Small intestine (tissue), 7 donors: Measurements from ENCODE around the gene NFATC1. TPM values are rescaled to one million over a fixed set of nuclear protein-coding genes. Genes with fewer than 3 reads are reported as not detected.
A peak's percentile ranks its signal among the peaks of the same experiment; 100 is the strongest.

Experiments
- DNase-seq, 2 donors: peaks; one replicate each; pipeline versions ENCODE4 v3.0.0 to v3.0.0-alpha.2; 2013
- FAIRE-seq: peaks from 2 replicates; lab custom pipeline; 2012; peaks lifted over from hg19 to GRCh38; lab: Jason Lieb, UNC
- H3K27ac ChIP-seq, 3 donors: one replicate each; pipeline ENCODE4 v1.5.1; 2013; ENCODE audit warnings: low read length in 2 of 3, mild to moderate bottlenecking in 2 of 3, control low read depth in 1 of 3, inconsistent platforms in 1 of 3, low read depth in 1 of 3, moderate library complexity in 1 of 3
- H3K27me3 ChIP-seq, 3 donors: one replicate each; pipeline ENCODE4 v1.6.1; 2013; ENCODE audit warnings: low read length in 3 of 3, inconsistent platforms in 1 of 3; ENCODE audit not compliant: control insufficient read depth in 3 of 3, insufficient read depth in 3 of 3
- H3K36me3 ChIP-seq, 3 donors: one replicate each; pipeline ENCODE4 v1.6.1; 2013; ENCODE audit warnings: low read length in 3 of 3, inconsistent platforms in 1 of 3, low read depth in 1 of 3, mild to moderate bottlenecking in 1 of 3, moderate library complexity in 1 of 3; ENCODE audit not compliant: control insufficient read depth in 3 of 3, insufficient read depth in 2 of 3
- H3K4me1 ChIP-seq, 3 donors: one replicate each; pipeline ENCODE4 v1.6.1; 2013; ENCODE audit warnings: low read length in 2 of 3, inconsistent platforms in 1 of 3, low read depth in 1 of 3, mild to moderate bottlenecking in 1 of 3, moderate library complexity in 1 of 3; ENCODE audit not compliant: control insufficient read depth in 3 of 3, insufficient read depth in 2 of 3
- H3K4me3 ChIP-seq, 3 donors: one replicate each; pipeline ENCODE4 v1.5.1; 2013; ENCODE audit warnings: low read length in 3 of 3, control low read depth in 1 of 3, inconsistent platforms in 1 of 3, low read depth in 1 of 3, mild to moderate bottlenecking in 1 of 3, moderate library complexity in 1 of 3
- H3K9me3 ChIP-seq, 2 donors: one replicate each; pipeline ENCODE4 v1.6.1; 2013; ENCODE audit warnings: low read depth in 1 of 2, low read length in 1 of 2; ENCODE audit not compliant: control insufficient read depth in 2 of 2, insufficient read depth in 1 of 2
- WGBS, 3 donors: extraction: QIAGEN DNeasy Blood & Tissue Kit; methylation state at CpG; one replicate each; pipeline ENCODE4 v1.1.7; 2013; 5-methylcytosine and 5-hydroxymethylcytosine counted together
- polyA plus RNA-seq, 4 donors: library from polyadenylated mRNA; stranded (reverse) in 3 of 4; unstranded in 1 of 4; fragments of 200-250 nt in 3 of 4; fragments of 120-200 nt in 1 of 4; gene quantifications; one replicate each; pipeline versions ENCODE4 v1.2.1 to v1.2.3, GENCODE V29; 2013
- donor health status: healthy with polysubstance abuse.
- donor health status: control.
- donor health status: control.
- donor health status: Bipolar disorder and iron deficiency.
- donor health status: healthy.

Gene NFATC1
- polyA plus RNA-seq, 4 donors = 0.67 to 5.9 (median 2.2) TPM

DNA sequence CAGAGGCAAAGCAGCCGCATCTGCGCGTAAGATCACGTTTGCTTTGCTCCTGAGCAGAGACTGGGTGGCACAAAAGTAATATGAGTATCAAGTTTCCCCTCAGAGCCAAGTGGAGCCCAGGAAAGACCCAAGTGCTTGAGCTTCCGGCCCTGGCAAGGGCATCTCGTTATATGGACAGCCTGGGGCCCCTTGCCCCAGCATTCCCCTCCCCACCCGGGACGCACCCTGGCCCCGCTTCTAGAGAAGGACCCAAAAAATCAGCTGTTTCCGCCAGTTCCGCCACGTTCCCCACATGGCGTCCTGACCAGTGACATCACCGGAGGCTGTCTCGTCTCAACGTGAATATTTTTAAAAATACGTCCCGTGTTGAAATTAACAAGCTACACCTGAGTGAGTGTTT, 135.1 kb downstream of the NFATC1 start:
- no peak overlapping the region for H3K4me3 ChIP-seq
- 90 to 95% (median 91%) methylated on average over 18 of the region's 18 CpGs for WGBS, 3 donors
- H3K36me3 ChIP-seq = peaks cover 0 to 2% (median 0%) of the 10 kb centered on the region in 3 donors
- H3K4me1 ChIP-seq = no peaks in the 10 kb centered on the region
- no peaks in the 10 kb centered on the region for H3K9me3 ChIP-seq
- no peak overlapping the region for H3K27ac ChIP-seq
- H3K27me3 ChIP-seq = peaks cover 0 to 35% (median 0%) of the 10 kb centered on the region in 3 donors
- no peak for FAIRE-seq
- no peak for DNase-seq

GRCh38 chr18:79531386-79531785, 135.7 kb downstream of the NFATC1 start:
- DNase-seq = no peak

GRCh38 chr18:79531926-79532312, 136.2 kb downstream of the NFATC1 start:
- H3K9me3 ChIP-seq = no peaks in the 10 kb centered on the region
- H3K4me3 ChIP-seq = no peak overlapping the region
- H3K27ac ChIP-seq = no peak overlapping the region
- 40 to 62% (median 52%) methylated on average over 8 to 18 of the region's 18 CpGs for WGBS, 3 donors
- H3K27me3 ChIP-seq = peaks cover 0 to 35% (median 0%) of the 10 kb centered on the region in 3 donors
- H3K36me3 ChIP-seq = peaks cover 0 to 2% (median 0%) of the 10 kb centered on the region in 3 donors
- FAIRE-seq (no peak), DNase-seq (no peak)
- no peaks in the 10 kb centered on the region for H3K4me1 ChIP-seq

More at GRCh38 chr18:79531386-79531785, 135.7 kb downstream of the NFATC1 start:
- Histone ChIP-seq H3K9me3 (no peaks in the 10 kb centered on the region), H3K27ac (no peak overlapping the region), H3K4me1 (no peaks in the 10 kb centered on the region), H3K36me3 (peaks cover 0 to 2% (median 0%) of the 10 kb centered on the region in 3 donors), H3K27me3 (peaks cover 0 to 35% (median 0%) of the 10 kb centered on the region in 3 donors), H3K4me3 (no peak overlapping the region)
- 69 to 82% (median 80%) methylated on average over 20 of the region's 20 CpGs for WGBS, 3 donors
- no peak for FAIRE-seq

DNA sequence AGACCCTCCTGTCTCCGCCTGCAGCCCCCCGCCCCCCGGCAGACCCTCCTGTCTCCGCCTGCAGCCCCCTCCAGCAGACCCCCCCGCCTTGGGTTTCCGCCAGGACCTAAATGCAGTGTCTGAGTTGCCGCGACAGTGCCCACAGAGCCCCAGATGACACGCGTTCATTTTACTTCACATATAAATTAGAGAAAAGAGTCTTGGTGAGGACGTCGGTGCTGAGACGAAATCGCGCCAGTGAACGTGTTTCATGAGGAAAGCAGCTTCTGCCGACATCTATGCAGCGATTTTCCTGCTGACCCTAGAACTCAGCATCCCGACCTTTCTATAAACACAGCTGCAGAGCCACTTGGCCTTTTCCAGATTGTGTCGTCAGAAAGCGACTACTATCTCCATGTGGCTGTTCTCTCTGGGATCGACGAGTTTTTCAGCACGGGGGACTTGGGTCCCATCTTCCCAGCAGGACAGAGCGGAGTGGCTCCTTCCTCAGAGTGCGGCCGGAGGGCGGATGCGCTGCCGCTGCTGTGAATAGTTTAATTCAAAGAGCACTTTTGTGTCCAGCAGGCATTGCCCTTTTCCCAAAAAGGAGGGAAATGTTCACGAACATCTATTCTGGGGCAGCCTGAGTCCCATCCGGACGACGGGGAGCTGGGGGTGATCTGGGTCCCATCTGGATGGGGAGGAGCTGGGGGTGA, 136.7 kb downstream of the NFATC1 start:
- Histone ChIP-seq H3K9me3 (no peaks in the 10 kb centered on the region), H3K36me3 (peaks cover 0 to 2% (median 0%) of the 10 kb centered on the region in 3 donors), H3K27ac (no peak overlapping the region), H3K4me1 (no peaks in the 10 kb centered on the region), H3K27me3 (peaks cover 0 to 35% (median 0%) of the 10 kb centered on the region in 3 donors), H3K4me3 (no peak overlapping the region)
- WGBS, 3 donors = 37 to 55% (median 52%) methylated on average over 32 to 34 of the region's 34 CpGs
- DNase-seq (peak in 1 of 2 donors; percentile 15), FAIRE-seq (no peak)

- no peak overlapping the region for H3K27ac ChIP-seq
- DNase-seq (no peak), FAIRE-seq (no peak)
- 87 to 89% (median 88%) methylated on average over 13 of the region's 13 CpGs for WGBS, 3 donors
- no peaks in the 10 kb centered on the region for H3K36me3 ChIP-seq
- H3K9me3 ChIP-seq = peaks cover 0 to 3% of the 10 kb centered on the region in 2 donors
- no peak overlapping the region for H3K4me3 ChIP-seq
- H3K4me1 ChIP-seq = no peaks in the 10 kb centered on the region
- H3K27me3 ChIP-seq = peaks cover 0 to 35% (median 0%) of the 10 kb centered on the region in 3 donors
Measured at GRCh38 chr18:79533146-79533545, 137.4 kb downstream of the NFATC1 start.

GRCh38 chr18:79533591-79533990, 137.9 kb downstream of the NFATC1 start:
- H3K9me3 ChIP-seq = peaks cover 0 to 3% of the 10 kb centered on the region in 2 donors
- no peak overlapping the region for H3K4me3 ChIP-seq
- H3K27ac ChIP-seq = no peak overlapping the region
- no peaks in the 10 kb centered on the region for H3K4me1 ChIP-seq
- no peaks in the 10 kb centered on the region for H3K36me3 ChIP-seq
- H3K27me3 ChIP-seq = peaks cover 0 to 35% (median 0%) of the 10 kb centered on the region in 3 donors
- DNase-seq (no peak), FAIRE-seq (no peak)
- WGBS, 3 donors = 84 to 92% (median 86%) methylated on average over 9 of the region's 9 CpGs

DNA sequence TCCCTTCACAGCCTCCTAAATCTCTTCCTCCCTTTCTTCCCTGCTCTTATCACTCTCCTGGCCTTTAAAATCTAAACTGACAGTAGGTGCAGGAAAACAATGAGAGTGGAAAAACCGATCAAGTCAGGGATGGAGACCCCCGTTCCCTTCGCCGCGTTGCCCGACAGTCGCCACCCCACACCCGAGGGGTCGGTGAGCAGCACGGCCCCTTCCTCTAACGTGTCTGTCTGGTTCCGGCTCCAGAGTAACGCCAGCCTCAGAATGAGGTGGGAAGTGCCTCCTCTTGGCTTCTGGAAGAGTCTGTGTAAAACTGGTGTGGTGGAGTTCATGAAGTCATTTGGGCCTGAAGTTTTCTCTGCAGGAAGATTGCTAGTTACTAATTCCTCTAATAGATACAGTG, 138.6 kb downstream of the NFATC1 start:
- FAIRE-seq (no peak), DNase-seq (no peak)
- no peaks in the 10 kb centered on the region for H3K4me1 ChIP-seq
- H3K4me3 ChIP-seq = no peak overlapping the region
- H3K27me3 ChIP-seq = peaks cover 0 to 32% (median 0%) of the 10 kb centered on the region in 3 donors
- no peaks in the 10 kb centered on the region for H3K36me3 ChIP-seq
- H3K27ac ChIP-seq = no peak overlapping the region
- peaks cover 0 to 3% of the 10 kb centered on the region in 2 donors for H3K9me3 ChIP-seq
- WGBS, 3 donors = 79 to 87% (median 83%) methylated on average over 13 of the region's 13 CpGs

DNA sequence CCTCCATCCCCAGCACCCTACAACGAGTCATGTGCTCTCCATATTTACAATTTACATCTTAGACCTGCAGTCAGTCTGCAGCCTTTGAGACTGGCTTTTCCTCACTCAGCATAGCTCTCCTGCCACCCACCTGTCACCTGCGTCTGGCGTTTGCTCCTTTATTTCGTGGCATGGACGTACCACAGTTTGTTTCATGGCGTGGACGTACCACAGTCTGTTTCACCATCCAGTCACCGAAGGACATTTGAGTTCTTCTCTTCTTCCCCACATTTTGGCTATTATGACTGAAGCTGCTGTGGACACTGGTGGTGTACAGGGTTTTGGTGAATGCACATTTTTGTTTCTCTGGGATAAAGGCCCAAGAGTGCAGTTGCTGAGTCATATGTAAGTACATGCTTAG, 142.0 kb downstream of the NFATC1 start:
- Histone ChIP-seq H3K36me3 (no peaks in the 10 kb centered on the region), H3K27ac (no peak overlapping the region), H3K4me3 (no peak overlapping the region), H3K9me3 (peaks cover 0 to 3% of the 10 kb centered on the region in 2 donors), H3K4me1 (no peaks in the 10 kb centered on the region), H3K27me3 (peaks cover 0 to 8% (median 0%) of the 10 kb centered on the region in 3 donors)
- DNase-seq = no peak
- 94 to 95% (median 94%) methylated on average over 8 of the region's 8 CpGs for WGBS, 3 donors
- FAIRE-seq = no peak
